GM12872 (cell line): ENCODE results near the gene NSUN5.

Source experiments
- TF ChIP-seq, protein P1 (sequence below): IDR thresholded peaks from 3 replicates; pipeline ENCODE4 v1.5.1; 2011; ENCODE audit warnings: low read depth, mild to moderate bottlenecking, low read length, moderate library complexity; ENCODE audit not compliant: insufficient read depth

The NSUN5 gene

DNA sequence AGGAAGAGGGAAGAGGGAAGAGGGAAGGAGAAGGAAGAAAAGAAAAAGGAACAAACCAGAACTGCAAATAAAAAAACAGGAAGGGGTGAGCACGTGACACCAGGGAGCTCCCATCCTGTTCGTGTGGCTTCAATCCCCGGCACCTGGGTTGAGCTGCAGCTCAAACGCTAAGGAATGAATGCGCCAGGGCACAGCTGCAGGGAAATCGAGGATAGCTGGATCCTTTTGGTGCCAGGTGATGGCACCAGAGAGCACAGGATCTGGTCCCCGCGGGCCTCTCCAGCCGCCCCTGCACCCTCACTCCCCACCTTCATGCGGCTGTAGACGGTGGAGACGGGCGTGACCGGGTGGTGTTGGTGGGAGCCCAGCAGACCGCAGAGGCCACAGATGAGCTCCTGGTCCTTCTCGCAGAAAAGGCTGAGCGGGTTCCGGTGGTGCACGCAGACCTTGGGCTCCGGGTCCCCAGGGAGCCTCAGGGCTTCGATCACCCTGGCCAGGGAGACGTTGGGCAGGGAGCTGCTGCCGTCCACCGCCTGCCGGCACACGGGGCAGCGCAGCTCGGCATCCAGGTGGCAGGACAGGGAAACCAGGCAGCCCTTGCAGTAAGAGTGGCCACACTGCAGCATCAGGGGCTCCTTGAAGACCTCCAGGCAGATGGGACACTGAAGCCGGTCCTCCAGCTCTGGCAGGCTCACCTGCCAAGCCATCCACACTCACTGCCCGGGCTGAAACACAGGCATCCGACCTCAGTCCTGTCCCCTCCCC is 15.6 kb upstream of the NSUN5 start:
- TF ChIP-seq, protein P1, sequence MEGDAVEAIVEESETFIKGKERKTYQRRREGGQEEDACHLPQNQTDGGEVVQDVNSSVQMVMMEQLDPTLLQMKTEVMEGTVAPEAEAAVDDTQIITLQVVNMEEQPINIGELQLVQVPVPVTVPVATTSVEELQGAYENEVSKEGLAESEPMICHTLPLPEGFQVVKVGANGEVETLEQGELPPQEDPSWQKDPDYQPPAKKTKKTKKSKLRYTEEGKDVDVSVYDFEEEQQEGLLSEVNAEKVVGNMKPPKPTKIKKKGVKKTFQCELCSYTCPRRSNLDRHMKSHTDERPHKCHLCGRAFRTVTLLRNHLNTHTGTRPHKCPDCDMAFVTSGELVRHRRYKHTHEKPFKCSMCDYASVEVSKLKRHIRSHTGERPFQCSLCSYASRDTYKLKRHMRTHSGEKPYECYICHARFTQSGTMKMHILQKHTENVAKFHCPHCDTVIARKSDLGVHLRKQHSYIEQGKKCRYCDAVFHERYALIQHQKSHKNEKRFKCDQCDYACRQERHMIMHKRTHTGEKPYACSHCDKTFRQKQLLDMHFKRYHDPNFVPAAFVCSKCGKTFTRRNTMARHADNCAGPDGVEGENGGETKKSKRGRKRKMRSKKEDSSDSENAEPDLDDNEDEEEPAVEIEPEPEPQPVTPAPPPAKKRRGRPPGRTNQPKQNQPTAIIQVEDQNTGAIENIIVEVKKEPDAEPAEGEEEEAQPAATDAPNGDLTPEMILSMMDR = peak; percentile 80

DNA sequence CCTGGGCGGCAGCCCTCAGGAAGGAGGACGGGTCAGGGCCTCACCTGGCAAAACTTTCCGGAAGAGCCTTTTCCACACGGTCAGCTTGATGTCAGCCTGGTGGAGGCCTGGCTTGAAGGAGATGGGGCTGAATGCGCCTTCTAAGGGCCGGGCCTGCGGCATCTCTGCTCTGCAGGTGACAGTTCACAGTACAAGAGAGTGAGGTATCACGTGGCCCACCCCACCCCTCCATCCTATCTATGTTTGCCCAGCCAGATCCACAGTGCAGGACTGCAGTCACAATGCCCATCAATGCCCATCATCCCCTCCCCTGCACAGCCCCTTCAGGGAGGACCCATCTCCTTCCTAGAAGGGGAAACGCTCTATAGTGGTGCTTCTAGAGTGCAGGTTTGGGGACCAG is 7.9 kb upstream of the NSUN5 start:
- TF ChIP-seq, protein P1 = no peak

DNA sequence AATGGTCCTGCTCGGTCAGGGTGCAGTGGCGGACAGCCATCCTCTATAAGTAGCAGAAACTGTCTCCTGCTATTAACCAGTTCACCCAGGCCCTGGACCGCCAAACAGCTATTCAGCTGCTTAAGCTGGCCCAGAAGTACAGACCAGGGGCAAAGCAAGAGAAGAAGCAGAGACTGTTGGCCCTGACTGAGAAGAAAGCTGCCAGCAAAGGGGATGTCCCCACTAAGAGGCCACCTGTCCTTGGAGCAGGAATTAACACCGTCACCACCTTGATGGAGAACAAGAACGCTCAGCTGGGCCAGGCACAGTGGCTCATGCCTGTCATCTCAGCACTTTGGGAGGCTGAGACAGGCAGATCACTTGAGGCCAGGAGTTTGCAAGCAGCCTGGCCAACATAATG is 5.6 kb upstream of the NSUN5 start:
- TF ChIP-seq, protein P1 = no peak

DNA sequence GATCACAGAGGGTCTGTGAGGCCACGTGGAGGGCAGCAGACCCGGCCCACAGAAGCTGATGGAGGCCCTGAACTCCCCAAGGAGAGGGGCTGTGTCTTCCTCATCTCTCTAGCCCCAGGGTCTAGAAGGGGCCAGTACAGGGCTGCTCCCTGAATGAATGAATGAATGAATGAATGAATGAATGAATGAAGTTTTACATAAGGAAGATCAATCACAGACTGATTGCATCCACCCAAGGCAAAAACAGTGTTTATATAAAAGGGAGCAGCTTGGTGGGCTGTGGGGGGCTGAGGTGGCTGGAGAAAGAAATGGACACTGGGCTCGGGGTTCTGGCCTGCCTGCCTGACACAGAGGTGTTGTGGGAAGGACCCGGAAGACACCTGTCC is 4.9 kb upstream of the NSUN5 start:
- TF ChIP-seq, protein P1 = no peak

DNA sequence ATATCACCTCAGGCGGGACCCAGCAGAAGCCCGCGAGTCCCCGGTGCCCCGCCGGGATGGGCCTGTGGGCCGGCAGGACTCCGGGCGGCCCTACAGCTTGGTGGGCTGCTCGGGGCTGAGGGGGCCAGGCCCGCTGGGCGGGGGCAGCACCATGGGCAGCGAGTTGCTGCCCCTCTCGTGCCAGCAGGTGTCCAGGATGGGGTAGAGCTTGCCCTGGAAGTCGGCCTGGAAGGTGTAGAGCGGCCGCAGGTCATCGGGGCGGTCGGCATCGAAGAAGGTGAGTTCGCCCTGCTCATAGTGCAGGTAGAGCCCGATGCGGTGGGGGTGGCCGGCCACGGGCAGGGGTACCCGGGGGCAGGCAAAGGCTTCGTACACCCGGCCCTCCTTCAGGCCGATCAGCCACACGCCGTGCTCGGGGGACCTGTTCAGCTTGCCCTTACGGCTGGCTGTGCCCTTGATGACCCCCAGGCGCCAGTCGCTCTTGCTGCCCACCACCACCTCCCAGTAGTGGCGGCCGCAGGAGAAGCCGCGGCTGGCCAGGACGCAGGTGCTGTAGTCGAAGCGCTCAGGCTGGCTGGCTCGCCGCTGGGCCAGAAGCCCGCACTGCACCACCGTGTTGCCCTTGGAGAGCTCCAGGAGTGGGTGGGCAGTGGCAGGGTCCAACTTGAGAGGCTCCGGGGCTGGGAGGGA is 4.3 kb upstream of the NSUN5 start:
- TF ChIP-seq, protein P1 = no peak

DNA sequence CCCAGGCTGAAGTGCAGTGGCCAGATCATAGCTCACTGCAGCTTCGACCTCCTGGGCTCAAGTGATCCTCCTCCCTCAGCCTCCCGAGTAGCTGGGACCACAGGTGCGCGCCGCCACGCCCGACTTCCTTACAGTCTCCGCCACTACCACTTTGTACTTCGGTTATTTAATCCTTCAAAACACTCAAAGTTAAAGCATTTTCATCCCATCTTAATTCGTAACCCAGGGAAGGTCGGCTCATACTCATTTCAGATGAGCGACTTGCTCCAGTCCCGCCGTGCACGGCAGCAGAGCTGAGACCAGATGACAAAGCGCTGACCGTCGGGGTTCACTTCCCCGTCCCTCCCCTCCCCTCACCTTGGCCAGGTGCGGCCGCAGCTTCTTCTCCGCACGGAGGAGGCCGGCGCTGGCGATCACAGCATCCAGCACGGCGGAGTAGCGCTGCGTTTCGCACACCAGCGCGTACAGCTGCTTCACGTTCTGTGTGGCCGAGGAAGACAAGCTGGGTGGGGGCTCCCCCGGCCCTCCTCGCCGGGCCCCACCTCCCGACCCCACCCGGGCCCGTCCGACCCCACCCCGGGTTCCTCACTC is 457 bp downstream of the NSUN5 start:
- TF ChIP-seq, protein P1 = no peak

DNA sequence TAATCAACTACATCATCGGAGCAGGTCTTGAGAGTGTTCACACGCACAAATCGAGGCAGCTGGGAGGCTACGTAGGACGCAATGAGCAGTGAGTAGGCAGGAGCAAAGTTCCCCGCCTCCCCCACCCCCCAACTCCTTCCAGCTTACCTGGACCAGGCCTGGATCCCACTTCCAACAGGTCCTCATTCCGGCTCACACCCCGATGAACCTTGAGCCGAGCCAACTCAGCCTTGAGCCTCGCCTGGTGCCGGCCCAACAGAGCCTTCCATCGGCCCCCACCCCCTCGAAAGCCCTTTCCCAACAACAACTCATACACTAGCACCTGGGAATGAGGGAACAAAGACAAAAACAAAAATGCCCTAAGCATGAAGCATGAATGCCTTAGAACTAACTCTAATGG is 1.2 kb downstream of the NSUN5 start:
- TF ChIP-seq, protein P1 = no peak
